Mesenchymal stem cell (in vitro differentiated cells and primary cell): ENCODE measurements around the gene SMARCD2.
A peak's percentile ranks its signal among the peaks of the same experiment; 100 is the strongest.

Experiments
- DNase-seq: peaks from one replicate; pipeline ENCODE4 v3.0.0-alpha.2; 2013
- H2AFZ ChIP-seq: one replicate; pipeline ENCODE4 v1.6.1; 2013; ENCODE audit warnings: low read depth, mild to moderate bottlenecking, control low read depth, inconsistent platforms, low read length, moderate library complexity
- H2AK5ac ChIP-seq: 2 replicates; pipeline ENCODE4 v1.6.1; 2013; ENCODE audit warnings: low read length, moderate library complexity, mild to moderate bottlenecking, inconsistent platforms; ENCODE audit not compliant: severe bottlenecking
- H2BK120ac ChIP-seq: one replicate; pipeline ENCODE4 v1.6.1; 2013; ENCODE audit warnings: low read depth, mild to moderate bottlenecking, inconsistent platforms, low read length, moderate library complexity
- H2BK12ac ChIP-seq, 2 experiments: one replicate each; pipeline ENCODE4 v1.6.1; 2013; ENCODE audit warnings: inconsistent platforms in 2 of 2, low read length in 2 of 2, mild to moderate bottlenecking in 2 of 2, moderate library complexity in 2 of 2, control low read depth in 1 of 2
- H2BK15ac ChIP-seq: one replicate; pipeline ENCODE4 v1.6.1; 2013; ENCODE audit warnings: mild to moderate bottlenecking, low read depth, inconsistent platforms; ENCODE audit not compliant: poor library complexity, severe bottlenecking
- H2BK5ac ChIP-seq: 2 replicates; pipeline ENCODE4 v1.6.1; 2013; ENCODE audit warnings: low read depth, mild to moderate bottlenecking, low read length, control low read depth, inconsistent platforms; ENCODE audit not compliant: poor library complexity, severe bottlenecking
- H3K14ac ChIP-seq, 2 experiments: one replicate each; pipeline ENCODE4 v1.6.1; 2013; ENCODE audit warnings: inconsistent platforms in 2 of 2, low read length in 2 of 2, control low read depth in 1 of 2, mild to moderate bottlenecking in 1 of 2, moderate library complexity in 1 of 2
- H3K18ac ChIP-seq, 2 experiments: one replicate each; pipeline ENCODE4 v1.6.1; 2013; ENCODE audit warnings: inconsistent platforms in 2 of 2, low read length in 2 of 2, control low read depth in 1 of 2, low read depth in 1 of 2, mild to moderate bottlenecking in 1 of 2
- H3K23ac ChIP-seq, 2 experiments: one replicate each; pipeline ENCODE4 v1.6.1; 2013; ENCODE audit warnings: inconsistent platforms in 2 of 2, low read length in 2 of 2, mild to moderate bottlenecking in 2 of 2, moderate library complexity in 2 of 2, control low read depth in 1 of 2
- H3K27ac ChIP-seq: 2 replicates; pipeline ENCODE4 v1.5.1; 2013; ENCODE audit warnings: mild to moderate bottlenecking, moderate library complexity, low read length, control low read depth, inconsistent platforms; ENCODE audit not compliant: poor library complexity, severe bottlenecking
- H3K27me3 ChIP-seq, 2 experiments: 2 replicates each; pipeline versions ENCODE4 v1.6.1 to v1.7.0; 2013; ENCODE audit warnings: low read length in 2 of 2, mild to moderate bottlenecking in 2 of 2, moderate library complexity in 2 of 2, control low read depth in 1 of 2, inconsistent platforms in 1 of 2; ENCODE audit not compliant: control insufficient read depth in 1 of 2, insufficient read depth in 1 of 2
- H3K36me3 ChIP-seq, 2 experiments: 2 replicates each; pipeline versions ENCODE4 v1.6.1 to v1.7.0; 2013; ENCODE audit warnings: low read length in 2 of 2, control low read depth in 1 of 2, inconsistent platforms in 1 of 2, low read depth in 1 of 2, mild to moderate bottlenecking in 1 of 2; ENCODE audit not compliant: insufficient read depth in 2 of 2, control insufficient read depth in 1 of 2
- H3K4ac ChIP-seq, 2 experiments: one replicate each; pipeline ENCODE4 v1.6.1; 2013; ENCODE audit warnings: inconsistent platforms in 2 of 2, low read length in 2 of 2, mild to moderate bottlenecking in 2 of 2, moderate library complexity in 2 of 2, control low read depth in 1 of 2, low read depth in 1 of 2
- H3K4me1 ChIP-seq: 2 replicates; pipeline ENCODE4 v1.6.1; 2013; ENCODE audit warnings: low read depth, low read length, control low read depth; ENCODE audit not compliant: control insufficient read depth, insufficient read depth
- H3K4me2 ChIP-seq: 2 replicates; pipeline ENCODE4 v1.6.1; 2013; ENCODE audit warnings: low read length, mild to moderate bottlenecking, inconsistent platforms; ENCODE audit not compliant: poor library complexity, severe bottlenecking
- H3K4me3 ChIP-seq, 2 experiments: 2 replicates each; pipeline versions ENCODE4 v1.5.1 to v1.7.0; 2013; ENCODE audit warnings: low read length in 2 of 2, mild to moderate bottlenecking in 2 of 2, control low read depth in 1 of 2, low read depth in 1 of 2; ENCODE audit not compliant: insufficient read depth in 1 of 2
- H3K79me1 ChIP-seq: replicated peaks from 2 replicates; pipeline ENCODE4 v1.6.1; 2013; ENCODE audit warnings: mild to moderate bottlenecking, control low read depth, low read length, inconsistent platforms; ENCODE audit not compliant: poor library complexity, severe bottlenecking
- H3K9ac ChIP-seq: 2 replicates; pipeline ENCODE4 v1.7.0; 2013; ENCODE audit warnings: mild to moderate bottlenecking, low read length, moderate library complexity
- H3K9me3 ChIP-seq: 2 replicates; pipeline ENCODE4 v1.7.0; 2013; ENCODE audit warnings: mild to moderate bottlenecking, low read length; ENCODE audit not compliant: control insufficient read depth
- H4K8ac ChIP-seq: one replicate; pipeline ENCODE4 v1.6.1; 2013; ENCODE audit warnings: inconsistent platforms, mild to moderate bottlenecking, low read length, moderate library complexity
- H4K91ac ChIP-seq: one replicate; pipeline ENCODE4 v1.6.1; 2013; ENCODE audit warnings: mild to moderate bottlenecking, low read length, inconsistent platforms
- WGBS: methylation state at CpG from one replicate; pipeline ENCODE4 v1.1.7; 2013; ENCODE audit warnings: mixed read lengths; 5-methylcytosine and 5-hydroxymethylcytosine counted together

SMARCD2 gene

GRCh38 chr17:63790057-63790456 lies 52.4 kb downstream of the SMARCD2 start:
- Histone ChIP-seq H2BK5ac (no peak overlapping the region), H3K9me3 (no peaks in the 10 kb centered on the region), H3K4ac (no peak overlapping the region), H2BK15ac (no peak overlapping the region), H2AFZ (no peak overlapping the region), H3K36me3 (peaks cover 44 to 80% of the 10 kb centered on the region in 2 experiments), H3K4me2 (no peak overlapping the region), H3K27ac (no peak overlapping the region), H2BK12ac (no peak overlapping the region), H3K4me3 (no peak overlapping the region), H3K27me3 (no peaks in the 10 kb centered on the region), H4K91ac (no peak overlapping the region), H2BK120ac (no peak overlapping the region), H3K18ac (no peak overlapping the region), H3K4me1 (peaks cover 3% of the 10 kb centered on the region), H3K14ac (no peak overlapping the region), H3K23ac (no peak overlapping the region), H3K9ac (no peak overlapping the region), H3K79me1 (peaks cover 15% of the 10 kb centered on the region), H4K8ac (no peak overlapping the region), H2AK5ac (no peak overlapping the region)
- no peak for DNase-seq
- WGBS = 100% methylated on average over 4 of the region's 6 CpGs

DNA sequence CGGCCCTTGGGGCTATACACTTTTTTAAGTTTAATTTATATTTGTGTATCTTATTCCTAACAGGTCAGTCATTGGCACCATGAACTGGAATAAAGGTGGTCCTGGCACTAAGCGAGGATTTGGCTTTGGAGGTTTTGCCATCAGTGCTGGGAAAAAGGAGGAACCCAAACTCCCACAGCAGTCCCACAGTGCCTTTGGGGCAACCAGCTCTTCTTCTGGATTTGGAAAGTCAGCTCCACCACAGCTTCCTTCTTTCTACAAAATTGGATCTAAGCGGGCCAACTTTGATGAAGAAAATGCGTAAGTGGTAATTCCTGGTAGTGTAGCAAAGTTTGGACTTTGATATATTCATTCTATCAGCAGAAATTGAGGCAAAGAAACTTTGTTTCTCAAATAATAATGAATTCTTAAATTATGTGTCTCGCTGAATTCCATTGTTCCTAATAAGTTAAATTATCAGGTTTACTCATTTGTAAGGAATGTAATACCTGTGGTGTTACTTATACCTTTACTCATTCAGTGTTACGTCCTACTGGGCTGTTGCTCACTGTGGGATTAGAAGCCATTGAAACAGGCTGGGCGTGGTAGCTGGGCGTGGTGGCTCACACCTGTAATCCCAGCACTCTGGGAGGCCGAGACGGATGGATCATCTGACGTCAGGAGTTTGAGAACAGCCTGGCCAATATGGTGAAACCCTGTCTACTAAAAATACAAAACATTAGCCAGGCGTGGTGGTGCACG lies 55.3 kb downstream of the SMARCD2 start:
- no peak overlapping the region for H2BK5ac ChIP-seq
- no peak overlapping the region for H2AFZ ChIP-seq
- no peak overlapping the region for H3K23ac ChIP-seq
- no peaks in the 10 kb centered on the region for H3K27me3 ChIP-seq
- no peak overlapping the region for H3K4me2 ChIP-seq
- no peak overlapping the region for H2AK5ac ChIP-seq
- H2BK15ac ChIP-seq = no peak overlapping the region
- H3K9me3 ChIP-seq = no peaks in the 10 kb centered on the region
- no peak overlapping the region for H2BK12ac ChIP-seq
- H3K18ac ChIP-seq = no peak overlapping the region
- H3K9ac ChIP-seq = no peak overlapping the region
- no peak overlapping the region for H3K4ac ChIP-seq
- H3K4me3 ChIP-seq = no peak overlapping the region
- peaks cover 5% of the 10 kb centered on the region for H3K4me1 ChIP-seq
- H2BK120ac ChIP-seq = no peak overlapping the region
- DNase-seq = no peak
- H3K27ac ChIP-seq = no peak overlapping the region
- H4K8ac ChIP-seq = no peak overlapping the region
- WGBS = 97% methylated on average over 9 of the region's 13 CpGs
- no peak overlapping the region for H3K14ac ChIP-seq
- no peak overlapping the region for H4K91ac ChIP-seq
- H3K36me3 ChIP-seq = peaks cover 34 to 76% of the 10 kb centered on the region in 2 experiments
- peaks cover 6% of the 10 kb centered on the region for H3K79me1 ChIP-seq

- Histone ChIP-seq H3K14ac (no peak overlapping the region), H2BK5ac (no peak overlapping the region), H3K4ac (no peak overlapping the region), H3K18ac (no peak overlapping the region), H4K8ac (no peak overlapping the region), H3K27ac (no peak overlapping the region), H3K36me3 (peaks cover 31 to 67% of the 10 kb centered on the region in 2 experiments), H3K27me3 (no peaks in the 10 kb centered on the region), H3K9ac (no peak overlapping the region), H3K4me3 (no peak overlapping the region), H2BK15ac (no peak overlapping the region), H2BK12ac (no peak overlapping the region), H4K91ac (no peak overlapping the region), H3K4me2 (no peak overlapping the region), H3K23ac (no peak overlapping the region), H2BK120ac (no peak overlapping the region), H2AK5ac (no peak overlapping the region), H3K4me1 (peaks cover 5% of the 10 kb centered on the region), H2AFZ (no peak overlapping the region), H3K79me1 (peaks cover 4% of the 10 kb centered on the region), H3K9me3 (no peaks in the 10 kb centered on the region)
- DNase-seq = no peak
- 100% methylated on average over 1 of the region's 1 CpG for WGBS
These were observed 56.4 kb downstream of the SMARCD2 start for GRCh38 chr17:63786117-63786516.

- H3K23ac ChIP-seq = no peak overlapping the region
- H3K14ac ChIP-seq = no peak overlapping the region
- H2BK5ac ChIP-seq = no peak overlapping the region
- peaks cover 28 to 61% of the 10 kb centered on the region in 2 experiments for H3K36me3 ChIP-seq
- H3K4ac ChIP-seq = no peak overlapping the region
- peaks cover 4% of the 10 kb centered on the region for H3K79me1 ChIP-seq
- peak; percentile 33 for DNase-seq
- no peak overlapping the region for H2AK5ac ChIP-seq
- H4K91ac ChIP-seq = no peak overlapping the region
- H3K27ac ChIP-seq = no peak overlapping the region
- peaks cover 5% of the 10 kb centered on the region for H3K4me1 ChIP-seq
- no peaks in the 10 kb centered on the region for H3K27me3 ChIP-seq
- H2BK120ac ChIP-seq = no peak overlapping the region
- no peak overlapping the region for H3K18ac ChIP-seq
- no peaks in the 10 kb centered on the region for H3K9me3 ChIP-seq
- H2BK12ac ChIP-seq = no peak overlapping the region
- no peak overlapping the region for H2AFZ ChIP-seq
- WGBS = no CpG with 5 or more reads among the region's 1 CpG
- H4K8ac ChIP-seq = no peak overlapping the region
- H3K4me2 ChIP-seq = no peak overlapping the region
- no peak overlapping the region for H2BK15ac ChIP-seq
- H3K4me3 ChIP-seq = no peak overlapping the region
- H3K9ac ChIP-seq = peak overlapping the region; percentile 32
These were observed 56.9 kb downstream of the SMARCD2 start for GRCh38 chr17:63785556-63785955.
